Calu3 (cell line): ENCODE data around the gene GRIA4. TPM values are rescaled to one million over a fixed set of nuclear protein-coding genes. Genes with fewer than 3 reads are reported as not detected.

Source experiments
- BruUV-seq: library from RNA; stranded (reverse); fragments of 400-500 nt; replicated peaks from 2 replicates; lab custom pipeline; 2021; lab: Mats Ljungman, UMichigan
- CTCF ChIA-PET: fragments of 300-600 bp; sonication (Branson Sonifier 250); formaldehyde crosslinking; loops from one replicate; lab custom pipeline; 2022; ENCODE audit warnings: antibody characterized with exemption; lab: Charles Lee
- DNase-seq: peaks from one replicate; pipeline ENCODE4 v3.0.0; 2022
- H3K27ac Mint-ChIP-seq: one replicate; pipeline ENCODE4 v1.8.0; 2022; ENCODE audit warnings: mixed read lengths; ENCODE audit not compliant: unreplicated experiment
- H3K27me3 Mint-ChIP-seq: one replicate; pipeline ENCODE4 v1.8.0; 2022; ENCODE audit warnings: mixed read lengths; ENCODE audit not compliant: unreplicated experiment
- H3K36me3 Mint-ChIP-seq: one replicate; pipeline ENCODE4 v1.8.0; 2022; ENCODE audit warnings: mild to moderate bottlenecking, moderate library complexity, mixed read lengths; ENCODE audit not compliant: insufficient read depth, unreplicated experiment
- H3K4me1 Mint-ChIP-seq: one replicate; pipeline ENCODE4 v1.8.0; 2022; ENCODE audit warnings: mild to moderate bottlenecking, low read depth, mixed read lengths; ENCODE audit not compliant: unreplicated experiment
- H3K4me3 Mint-ChIP-seq: one replicate; pipeline ENCODE4 v1.8.0; 2022; ENCODE audit warnings: mild to moderate bottlenecking, low read depth, moderate library complexity, mixed read lengths; ENCODE audit not compliant: unreplicated experiment
- H3K9me3 Mint-ChIP-seq: one replicate; pipeline ENCODE4 v1.8.0; 2022; ENCODE audit warnings: low read depth, mixed read lengths; ENCODE audit not compliant: unreplicated experiment
- CTCF ChIP-seq: fragments of 200-600 bp; IDR thresholded peaks from one replicate; pipeline ENCODE4 v1.8.0; 2022; ENCODE audit warnings: antibody characterized with exemption; ENCODE audit not compliant: unreplicated experiment
- intact Hi-C: fragments of 100-400 bp; cut with micrococcal nuclease; formaldehyde crosslinking; loops from one replicate; pipeline ENCODE4 v1.10.0; 2022; ENCODE audit not compliant: unreplicated experiment
- total RNA-seq: library from RNA; stranded (reverse); gene quantifications from 2 replicates; pipeline ENCODE4 v1.2.3, GENCODE V29; 2022

GRIA4 gene
- total RNA-seq, 1 experiment from 2014 or later: not detected

GRCh38 chr11:105719073-105719822, 109.4 kb downstream of the GRIA4 start:
- H3K9me3 Mint-ChIP-seq: no peaks in the 10 kb centered on the region
- BruUV-seq: no TSS peak
- TF ChIP-seq CTCF: no peak
- CTCF ChIA-PET: no interaction called here
- intact Hi-C loops: no loop called here
- DNase-seq: peak; percentile 3
- no peaks in the 10 kb centered on the region for H3K36me3 Mint-ChIP-seq
- H3K4me1 Mint-ChIP-seq: no peaks in the 10 kb centered on the region
- no peaks in the 10 kb centered on the region for H3K27me3 Mint-ChIP-seq
- peak overlapping the region; percentile 27 for H3K27ac Mint-ChIP-seq
- H3K4me3 Mint-ChIP-seq: peak overlapping the region; percentile 41

GRCh38 chr11:105720096-105720495, 110.2 kb downstream of the GRIA4 start:
- no peak overlapping the region for H3K4me3 Mint-ChIP-seq
- no peaks in the 10 kb centered on the region for H3K36me3 Mint-ChIP-seq
- no peaks in the 10 kb centered on the region for H3K27me3 Mint-ChIP-seq
- DNase-seq: no peak
- no peaks in the 10 kb centered on the region for H3K9me3 Mint-ChIP-seq
- TF ChIP-seq CTCF: no peak
- H3K4me1 Mint-ChIP-seq: no peaks in the 10 kb centered on the region
- H3K27ac Mint-ChIP-seq: no peak overlapping the region
- intact Hi-C loops: no loop called here
- BruUV-seq: no TSS peak
- CTCF ChIA-PET: no interaction called here

GRCh38 chr11:105723269-105723668, 113.4 kb downstream of the GRIA4 start:
- CTCF ChIA-PET: no interaction called here
- TF ChIP-seq CTCF: no peak
- no peaks in the 10 kb centered on the region for H3K4me1 Mint-ChIP-seq
- no TSS peak for BruUV-seq
- H3K4me3 Mint-ChIP-seq: no peak overlapping the region
- no peaks in the 10 kb centered on the region for H3K27me3 Mint-ChIP-seq
- no peak for DNase-seq
- H3K36me3 Mint-ChIP-seq: no peaks in the 10 kb centered on the region
- peaks cover 2% of the 10 kb centered on the region for H3K9me3 Mint-ChIP-seq
- intact Hi-C loops: no loop called here
- H3K27ac Mint-ChIP-seq: no peak overlapping the region

- no peak for DNase-seq
- BruUV-seq: no TSS peak
- no peaks in the 10 kb centered on the region for H3K27me3 Mint-ChIP-seq
- CTCF ChIA-PET: no interaction called here
- H3K9me3 Mint-ChIP-seq: peaks cover 4% of the 10 kb centered on the region
- TF ChIP-seq CTCF: no peak
- H3K4me3 Mint-ChIP-seq: no peak overlapping the region
- no peak overlapping the region for H3K27ac Mint-ChIP-seq
- H3K36me3 Mint-ChIP-seq: no peaks in the 10 kb centered on the region
- intact Hi-C loops: no loop called here
- no peaks in the 10 kb centered on the region for H3K4me1 Mint-ChIP-seq
These were observed 122.7 kb downstream of the GRIA4 start for GRCh38 chr11:105732611-105733010.
